AG08395 (cell line): ENCODE measurements around the gene GCLM.
"Not testable (repeated sequence)": the region's sequence is repeated elsewhere in the genome, so short reads cannot be mapped to it uniquely, and the experiment has no call there.

Experiments used
- DNase-seq: peaks from one replicate; pipeline ENCODE4 v3.0.0; 2012; ENCODE audit warnings: mixed read lengths, low spot score

Gene GCLM

DNA sequence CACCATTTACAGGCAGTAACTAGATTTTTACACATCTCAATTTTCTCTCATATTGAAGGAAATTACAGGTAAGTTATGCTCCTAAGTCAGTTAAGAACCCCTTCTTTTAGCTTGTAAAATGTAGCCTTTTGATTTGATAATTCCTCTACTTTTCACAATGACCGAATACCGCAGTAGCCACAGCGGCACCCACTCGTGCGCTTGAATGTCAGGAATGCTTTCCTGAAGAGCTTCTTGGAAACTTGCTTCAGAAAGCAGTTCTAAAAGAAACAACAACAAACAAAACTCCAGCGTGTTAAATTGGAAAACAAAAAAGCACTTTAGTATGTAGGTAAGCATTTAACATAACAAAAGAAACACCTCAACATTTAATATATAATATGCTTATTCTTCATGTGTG, 20.3 kb downstream of the GCLM start:
- DNase-seq: no peak

GRCh38 chr1:93882269-93882668, 27.0 kb downstream of the GCLM start:
- DNase-seq: no peak

DNA sequence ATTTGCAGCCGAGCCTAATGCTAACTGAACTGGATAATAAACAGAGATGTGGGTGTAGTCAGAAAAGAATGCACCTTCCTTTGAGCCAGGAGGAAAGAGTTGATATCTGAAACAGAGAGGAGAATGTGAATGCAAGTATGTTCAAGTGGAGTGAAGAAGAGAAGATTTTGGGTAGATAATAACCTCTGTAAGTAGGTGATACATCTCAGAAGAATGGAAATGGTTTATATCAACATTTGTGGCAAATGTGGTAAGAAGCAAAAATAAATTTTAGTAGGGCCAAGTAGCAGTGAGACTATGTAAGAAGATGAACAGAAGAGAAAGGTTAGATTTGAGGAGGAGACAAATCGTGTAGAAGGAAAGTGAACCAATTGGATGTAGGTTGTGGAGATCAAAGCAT, 28.5 kb downstream of the GCLM start:
- DNase-seq: no peak

GRCh38 chr1:93878889-93879586, 30.2 kb downstream of the GCLM start, which contains the start of gene DNTTIP2:
Gene DNTTIP2 (minus strand): TSS chr1:93879206. CDS start chr1:93879148, 58 bp downstream.
- DNase-seq: peak; percentile 96

DNA sequence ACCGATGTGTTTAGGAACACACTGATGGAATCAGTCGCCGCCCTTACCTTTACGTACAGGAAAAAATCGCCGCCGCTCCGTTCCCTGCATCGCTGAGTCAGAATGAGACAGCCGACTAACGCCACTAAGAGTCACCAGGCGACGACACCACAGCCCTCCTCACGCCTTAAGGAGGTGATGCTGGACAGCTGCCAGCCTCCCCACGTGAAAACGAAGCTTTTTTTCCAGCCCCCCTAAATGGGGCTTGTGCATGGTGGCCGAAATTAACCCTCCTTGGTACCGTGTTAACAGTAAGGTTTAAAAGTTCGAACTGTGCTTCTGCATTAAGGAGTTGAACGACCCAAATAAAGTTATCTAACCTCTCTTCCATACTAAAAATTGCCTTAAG, 30.7 kb downstream of the GCLM start:
- peak; percentile 42 for DNase-seq

GRCh38 chr1:93877529-93877928, 31.7 kb downstream of the GCLM start:
- DNase-seq: no peak

DNA sequence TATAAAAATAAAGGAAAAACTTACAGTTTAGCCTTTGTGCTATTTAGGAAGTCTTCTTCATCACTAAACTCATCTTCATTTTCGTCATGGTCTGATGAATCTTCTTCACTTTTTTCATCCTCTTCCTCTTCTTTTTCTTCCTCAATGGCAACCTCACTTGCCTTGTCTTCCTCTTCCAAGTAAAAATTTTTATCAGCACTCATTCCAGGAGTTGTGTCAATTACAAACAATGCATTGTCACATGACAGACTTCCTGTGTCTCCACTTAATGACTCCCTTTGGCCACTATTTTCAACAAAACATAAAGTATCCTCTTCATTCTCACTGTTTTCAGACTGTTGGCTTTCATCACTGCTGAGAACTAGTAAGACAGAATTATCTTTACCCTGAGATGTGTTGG, 33.0 kb downstream of the GCLM start:
- no peak for DNase-seq

DNA sequence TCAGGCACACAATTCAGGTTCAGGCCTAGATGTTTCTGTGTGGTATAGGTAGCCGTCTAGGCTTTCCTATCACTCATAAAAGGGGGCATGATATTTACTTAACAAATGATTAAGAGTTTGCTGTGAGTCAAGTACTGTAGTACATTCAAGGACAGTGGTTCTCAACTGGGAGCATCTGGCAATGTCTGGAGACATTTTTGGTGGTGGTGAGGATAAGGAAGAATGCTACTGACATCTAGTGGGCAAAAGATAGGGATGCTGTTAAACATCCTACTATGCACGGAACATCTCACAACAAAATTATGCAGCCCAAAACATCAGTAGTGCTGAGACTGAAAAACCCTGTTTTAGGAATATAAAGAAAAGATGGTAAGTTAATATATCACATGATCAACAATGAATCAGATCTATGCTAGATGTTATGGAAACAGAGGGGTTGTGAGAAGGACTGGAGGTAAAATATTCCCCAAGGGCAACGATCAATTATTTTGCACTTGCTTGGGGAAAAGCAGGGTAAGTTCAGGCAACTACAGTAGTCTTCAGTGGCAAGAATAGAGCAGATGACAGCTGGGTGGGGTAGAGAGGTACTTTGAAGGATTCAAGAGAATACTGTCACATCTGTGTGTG, 35.1 kb downstream of the GCLM start:
- DNase-seq: peak; percentile 47

- DNase-seq: no peak
Measured at GRCh38 chr1:93871366-93871765, 37.9 kb downstream of the GCLM start.

GRCh38 chr1:93869653-93870052, 39.6 kb downstream of the GCLM start:
- DNase-seq: no peak

DNA sequence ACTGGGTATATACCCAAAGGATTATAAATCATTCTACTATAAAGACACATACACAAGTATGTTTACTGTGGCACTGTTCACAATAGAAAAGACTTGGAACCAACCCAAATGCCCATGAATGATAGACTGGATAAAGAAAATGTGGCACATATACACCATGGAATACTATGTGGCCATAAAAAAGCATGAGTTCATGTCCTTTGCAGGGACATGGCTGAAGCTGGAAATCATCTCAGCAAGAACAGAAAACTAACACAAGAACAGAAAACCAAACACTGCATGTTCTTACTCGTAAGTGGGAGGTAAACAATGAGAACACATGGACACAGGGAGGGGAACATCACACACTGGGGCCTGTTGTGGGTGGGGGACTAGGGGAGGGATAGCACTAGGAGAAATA, 40.7 kb downstream of the GCLM start:
- DNase-seq: not testable (repeated sequence)

- DNase-seq: no peak
Measured at GRCh38 chr1:93865253-93865652, 44.0 kb downstream of the GCLM start.

- no peak for DNase-seq
Measured at GRCh38 chr1:93864175-93864574, 45.1 kb downstream of the GCLM start.

DNA sequence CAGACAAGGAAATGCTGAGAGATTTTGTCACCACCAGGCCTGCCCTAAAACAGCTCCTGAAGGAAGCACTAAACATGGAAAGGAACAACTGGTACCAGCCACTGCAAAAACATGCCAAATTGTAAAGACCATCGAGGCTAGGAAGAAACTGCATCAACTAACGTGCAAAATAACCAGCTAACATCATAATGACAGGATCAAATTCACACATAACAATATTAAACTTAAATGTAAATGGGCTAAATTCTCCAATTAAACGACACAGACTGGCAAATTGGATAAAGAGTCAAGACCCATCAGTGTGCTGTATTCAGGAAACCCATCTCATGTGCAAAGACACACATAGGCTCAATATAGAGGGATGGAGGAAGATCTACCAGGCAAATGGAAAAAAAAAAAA, 51.6 kb downstream of the GCLM start:
- DNase-seq: not testable (repeated sequence)

DNA sequence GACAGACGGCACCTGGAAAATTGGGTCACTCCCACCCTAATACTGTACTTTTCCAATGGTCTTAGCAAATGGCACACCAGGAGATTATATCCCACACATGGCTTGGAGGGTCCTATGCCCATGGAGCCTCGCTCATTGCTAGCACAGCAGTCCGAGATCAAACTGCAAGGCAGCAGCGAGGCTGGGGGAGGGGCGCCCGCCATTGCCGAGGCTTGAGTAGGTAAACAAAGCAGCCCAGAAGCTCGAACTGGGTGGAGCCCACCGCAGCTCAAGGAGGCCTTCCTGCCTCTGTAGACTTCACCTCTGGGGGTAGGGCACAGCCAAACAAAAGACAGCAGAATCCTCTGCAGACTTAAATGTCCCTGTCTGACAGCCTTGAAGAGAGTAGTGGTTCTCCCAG, 53.2 kb downstream of the GCLM start:
- DNase-seq: not testable (repeated sequence)

DNA sequence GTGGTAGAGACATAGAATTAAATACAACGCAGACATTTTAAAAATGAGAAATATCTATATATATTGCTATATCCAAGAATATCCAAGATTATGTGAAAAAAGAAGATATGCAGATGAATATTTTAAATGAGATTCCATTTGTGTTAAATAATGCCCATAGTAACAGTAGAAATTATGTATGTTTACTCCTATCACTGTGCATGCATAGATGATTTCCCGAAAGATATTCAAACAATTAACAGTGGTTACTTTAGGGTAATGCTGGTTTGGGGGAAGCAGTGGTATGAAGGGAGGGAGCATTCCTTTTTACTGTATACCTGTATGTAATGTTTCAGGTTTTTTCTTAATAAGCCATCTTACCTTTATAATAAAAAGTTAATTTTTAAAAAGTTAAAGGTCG, 55.3 kb downstream of the GCLM start:
- DNase-seq: no peak

DNA sequence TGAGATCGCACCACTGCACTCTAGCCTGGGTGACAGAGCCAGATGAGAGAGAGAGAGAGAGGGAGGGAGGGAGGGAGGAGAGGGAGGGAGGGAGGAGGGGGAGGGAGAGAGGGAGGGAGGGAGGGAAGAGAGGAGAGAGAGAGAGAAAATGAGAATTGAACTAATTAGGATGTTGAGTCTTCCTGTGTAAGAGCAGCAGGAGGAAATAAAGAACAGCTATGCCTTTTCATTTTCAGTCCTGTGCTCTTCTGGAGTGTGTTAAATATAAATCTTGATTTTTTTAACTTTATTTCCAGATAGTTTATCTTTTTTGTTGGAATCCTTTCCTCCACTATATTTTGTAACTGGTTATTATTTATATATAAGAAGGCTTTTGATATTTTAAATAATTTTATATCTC, 57.4 kb downstream of the GCLM start:
- DNase-seq: no peak

- DNase-seq: no peak
Measured at GRCh38 chr1:93851327-93851712, 57.9 kb downstream of the GCLM start.

DNA sequence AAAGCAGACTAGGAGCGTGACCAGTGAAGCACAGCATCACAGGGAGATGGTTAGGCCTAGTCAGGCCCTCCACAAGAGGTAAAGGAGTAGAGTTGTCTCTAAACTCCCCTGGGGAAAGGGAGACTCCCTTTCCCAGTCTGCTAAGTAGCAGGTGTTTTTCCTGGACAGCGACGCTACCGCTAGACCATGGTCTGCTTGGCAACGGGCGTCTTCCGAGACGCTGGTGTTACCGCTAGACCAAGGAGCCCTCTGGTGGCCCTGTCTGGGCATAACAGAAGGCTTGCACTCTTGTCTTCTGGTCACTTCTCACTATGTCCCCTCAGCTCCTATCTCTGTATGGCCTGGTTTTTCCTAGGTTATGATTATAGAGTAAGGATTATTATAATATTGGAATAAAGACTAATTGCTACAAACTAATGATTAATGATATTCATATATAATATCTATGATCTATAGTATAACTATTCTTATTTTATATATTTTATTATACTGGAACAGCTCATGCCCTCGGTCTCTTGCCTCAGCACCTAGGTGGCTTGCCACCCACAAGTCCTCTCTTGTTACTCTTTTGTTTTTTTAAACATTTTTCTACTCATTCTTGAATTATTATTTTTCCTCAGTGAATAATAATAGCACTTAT, 58.4 kb downstream of the GCLM start:
- not testable (repeated sequence) for DNase-seq

GRCh38 chr1:93848350-93848883, 60.8 kb downstream of the GCLM start:
- DNase-seq: no peak

GRCh38 chr1:93847811-93848288, 61.4 kb downstream of the GCLM start:
- DNase-seq: peak; percentile 62

GRCh38 chr1:93846992-93847810, 62.0 kb downstream of the GCLM start:
- peak; percentile 76 for DNase-seq
